ENCODE data around the gene TJP3.

The TJP3 gene

GRCh38 chr19:3692141-3693024, 15.8 kb upstream of the TJP3 start:
- DNase-seq = peak; percentile 57

- DNase-seq = no peak
These were observed 14.9 kb upstream of the TJP3 start for GRCh38 chr19:3693025-3693925.

- no peak for DNase-seq
These were observed 13.6 kb upstream of the TJP3 start for GRCh38 chr19:3694361-3695123.

- DNase-seq = no peak
These were observed 13.0 kb upstream of the TJP3 start for GRCh38 chr19:3695124-3695733.

GRCh38 chr19:3695986-3696659, 12.1 kb upstream of the TJP3 start:
- DNase-seq = no peak

- DNase-seq = no peak
These were observed 11.6 kb upstream of the TJP3 start for GRCh38 chr19:3696660-3696995.

- no peak for DNase-seq
These were observed 11.1 kb upstream of the TJP3 start for GRCh38 chr19:3697094-3697493.

- no peak for DNase-seq
These were observed 10.4 kb upstream of the TJP3 start for GRCh38 chr19:3697671-3698385.

- DNase-seq = no peak
These were observed 9.7 kb upstream of the TJP3 start for GRCh38 chr19:3698386-3698950.

- DNase-seq = peak; percentile 20
These were observed 9.0 kb upstream of the TJP3 start for GRCh38 chr19:3698974-3699740.

GRCh38 chr19:3699741-3700241, 8.4 kb upstream of the TJP3 start:
- no peak for DNase-seq

- peak; percentile 93 for DNase-seq
These were observed 7.7 kb upstream of the TJP3 start, which contains the start of gene PIP5K1C for GRCh38 chr19:3700242-3701032. TSS of gene PIP5K1C (minus strand) at chr19:3700468. CDS start at chr19:3700390, 78 bp downstream.

GRCh38 chr19:3701200-3701599, 7.0 kb upstream of the TJP3 start:
- no peak for DNase-seq

GRCh38 chr19:3707868-3708206, 347 bp upstream of the TJP3 start:
- no peak for DNase-seq

- peak; percentile 16 for DNase-seq
These were observed 2.2 kb downstream of the TJP3 start for GRCh38 chr19:3710265-3710812.

- no peak for DNase-seq
These were observed 4.8 kb downstream of the TJP3 start for GRCh38 chr19:3712663-3713611.

- no peak for DNase-seq
These were observed 8.0 kb downstream of the TJP3 start for GRCh38 chr19:3716147-3716668.
